ELR (cell line): ENCODE measurements around the gene ALDH8A1.

Experiments
- DNase-seq: peaks from one replicate; pipeline ENCODE4 v3.0.0-alpha.2; 2015; ENCODE audit warnings: low read depth

ALDH8A1 gene

DNA sequence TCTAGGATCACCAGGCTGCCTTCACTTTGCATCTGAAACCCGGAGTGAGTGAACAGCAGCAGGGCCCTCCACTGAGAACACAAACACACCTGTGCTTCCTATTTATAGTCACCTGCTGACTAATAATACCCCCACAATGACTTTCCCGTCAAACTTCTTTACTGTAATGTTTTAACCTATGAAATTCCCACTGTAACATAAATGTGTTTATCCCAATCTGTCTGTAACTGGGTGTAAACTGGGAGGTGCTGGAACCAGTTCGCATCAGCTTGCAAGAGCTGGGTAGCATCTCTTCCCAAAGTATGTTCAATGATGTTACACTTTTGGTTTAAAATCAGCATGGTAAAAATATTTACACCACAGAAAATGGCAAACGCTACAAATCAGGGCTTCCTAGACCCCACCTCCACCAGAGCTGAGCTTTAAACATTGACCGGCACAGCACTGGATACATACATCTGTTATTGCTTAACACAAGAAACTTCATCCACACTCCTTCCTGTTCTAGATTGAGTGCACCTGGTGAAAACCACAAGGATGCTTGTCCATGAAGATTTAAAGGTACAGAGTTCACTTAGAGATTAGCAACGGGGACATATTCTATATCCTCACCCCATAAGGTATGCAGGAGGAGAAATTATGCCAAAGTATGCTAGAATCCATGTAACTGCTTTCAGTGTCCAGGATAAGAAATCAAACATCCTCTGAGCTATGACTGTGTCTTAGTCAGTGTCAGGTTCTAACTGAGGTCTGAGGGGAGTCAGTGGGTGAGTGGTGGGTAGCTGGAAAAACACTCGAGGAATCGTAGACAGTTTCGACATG is 79.0 kb downstream of the ALDH8A1 start:
- no peak for DNase-seq

DNA sequence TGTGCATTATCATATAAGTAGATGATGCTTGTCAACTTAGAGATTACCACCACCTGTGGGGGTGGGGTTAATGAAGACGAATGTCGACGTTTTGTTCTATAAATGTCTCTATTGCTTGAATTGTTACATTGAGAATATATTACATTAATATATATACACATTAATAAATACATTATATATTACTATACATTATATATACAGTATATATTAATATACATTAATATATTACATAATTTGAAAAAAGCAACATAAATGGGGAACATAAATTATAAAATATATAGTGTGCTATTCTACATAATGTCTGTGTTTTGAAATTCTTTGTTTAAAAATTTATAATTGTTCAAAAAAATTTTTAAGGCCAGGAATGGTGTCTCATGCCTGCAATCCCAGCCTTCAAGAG is 81.1 kb downstream of the ALDH8A1 start:
- no peak for DNase-seq
